Embryonic facial prominence (tissue), 1 donor: ENCODE data around the gene TSPAN2.

Source experiments
- DNase-seq: peaks from one replicate; pipeline ENCODE4 v3.0.0-alpha.2; 2016; ENCODE audit errors: extremely low spot score

TSPAN2 gene

GRCh38 chr1:115074839-115075534 lies 14.3 kb downstream of the TSPAN2 start:
- DNase-seq: no peak

DNA sequence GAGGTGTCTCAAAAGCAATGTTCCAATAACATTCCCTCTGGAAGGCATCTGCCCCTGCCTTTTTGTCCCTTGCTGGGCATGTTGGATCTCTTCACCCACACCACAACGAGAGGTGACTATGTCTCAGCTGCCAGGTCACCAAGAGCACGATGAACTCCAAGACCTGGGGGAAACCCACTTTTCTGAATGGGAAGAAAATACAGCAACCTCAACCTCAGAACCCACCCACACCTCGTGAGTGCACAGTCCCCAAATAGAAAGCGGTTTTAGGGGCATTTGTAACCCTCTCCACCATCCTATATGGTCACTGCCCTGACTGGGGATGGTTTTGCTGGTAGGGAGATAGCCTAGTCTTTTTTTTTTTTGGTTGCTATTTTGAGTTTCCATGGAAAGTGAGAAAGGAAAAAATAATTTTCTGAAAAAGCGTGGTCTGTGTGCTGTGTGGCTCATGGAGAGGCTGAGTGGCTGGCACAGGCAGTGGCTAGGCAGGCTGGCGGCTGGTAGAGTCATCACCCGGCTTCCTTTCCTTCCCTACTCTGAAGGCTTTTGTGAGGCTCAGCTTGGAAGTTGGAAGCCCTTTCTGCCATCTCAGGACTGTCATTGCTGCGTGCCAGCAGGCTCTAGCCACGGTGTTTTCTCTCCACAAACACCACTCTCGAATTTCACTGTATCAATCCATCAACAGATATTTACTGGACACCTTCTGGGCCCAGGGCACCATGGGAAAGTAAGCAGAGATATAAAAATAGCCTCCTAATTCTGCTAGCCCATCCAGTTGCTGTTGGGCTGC lies 15.8 kb downstream of the TSPAN2 start:
- DNase-seq: no peak

DNA sequence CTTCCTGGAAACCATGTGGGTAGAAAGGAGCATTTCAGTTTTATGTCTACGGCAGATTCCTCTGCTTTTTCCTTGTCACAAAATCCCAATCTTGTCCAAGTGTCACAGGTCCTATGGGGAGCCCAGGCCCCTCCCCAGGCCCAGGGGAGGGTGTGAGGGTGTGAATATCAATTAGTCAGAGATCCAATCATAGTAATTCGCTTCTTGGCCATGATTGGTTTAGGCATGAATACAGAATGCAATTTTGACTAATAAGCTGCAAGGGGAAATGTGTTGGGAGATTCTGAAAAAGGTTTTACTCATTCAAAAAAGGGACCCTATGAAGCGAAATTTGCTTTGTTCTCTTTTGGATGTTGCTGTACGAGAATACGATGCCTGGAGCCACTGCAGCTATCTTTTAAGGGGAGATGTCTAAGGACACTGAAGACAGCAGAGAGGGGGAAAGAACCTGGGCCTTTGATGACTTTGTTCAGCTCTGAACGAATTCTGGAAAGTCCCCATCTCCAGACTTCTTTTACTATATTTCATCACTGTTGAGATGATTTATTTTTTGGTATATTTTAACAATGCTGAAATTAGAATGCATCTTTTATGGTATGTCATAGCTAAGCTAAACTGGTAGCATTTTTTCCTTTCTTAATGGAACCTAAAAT lies 18.2 kb downstream of the TSPAN2 start:
- DNase-seq: no peak

DNA sequence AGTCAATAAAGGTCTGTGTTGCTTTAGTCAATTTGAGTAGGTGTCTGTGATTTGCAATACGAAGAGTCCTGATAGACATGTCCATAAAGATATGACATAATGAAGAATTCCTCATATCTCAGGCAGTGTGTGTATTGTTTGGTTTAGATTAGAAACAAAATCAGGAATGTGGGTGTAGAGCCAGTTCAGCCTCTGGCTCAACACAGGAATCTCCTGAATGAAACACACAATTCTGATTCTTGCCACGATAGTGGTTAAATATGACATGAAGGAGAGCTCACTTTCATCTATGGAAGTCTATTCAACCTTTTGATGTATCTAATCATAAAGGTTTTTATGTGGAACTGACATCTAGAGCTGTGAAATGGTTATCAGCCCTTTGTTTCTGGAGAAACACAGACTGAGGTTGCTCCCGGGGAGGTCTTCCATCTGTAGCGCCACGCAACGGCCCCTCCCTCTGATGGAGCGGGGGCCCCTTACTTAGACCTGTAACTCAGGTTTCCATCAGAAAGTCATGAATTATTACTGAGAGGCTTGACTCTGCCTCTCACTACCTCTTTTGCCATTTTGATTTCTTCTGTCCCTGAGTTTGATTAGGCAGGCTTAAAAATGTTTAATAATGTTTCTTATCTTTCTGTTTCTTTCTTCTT lies 19.5 kb downstream of the TSPAN2 start:
- no peak for DNase-seq

- DNase-seq: no peak
Observed at GRCh38 chr1:115068826-115069585, 20.3 kb downstream of the TSPAN2 start.

DNA sequence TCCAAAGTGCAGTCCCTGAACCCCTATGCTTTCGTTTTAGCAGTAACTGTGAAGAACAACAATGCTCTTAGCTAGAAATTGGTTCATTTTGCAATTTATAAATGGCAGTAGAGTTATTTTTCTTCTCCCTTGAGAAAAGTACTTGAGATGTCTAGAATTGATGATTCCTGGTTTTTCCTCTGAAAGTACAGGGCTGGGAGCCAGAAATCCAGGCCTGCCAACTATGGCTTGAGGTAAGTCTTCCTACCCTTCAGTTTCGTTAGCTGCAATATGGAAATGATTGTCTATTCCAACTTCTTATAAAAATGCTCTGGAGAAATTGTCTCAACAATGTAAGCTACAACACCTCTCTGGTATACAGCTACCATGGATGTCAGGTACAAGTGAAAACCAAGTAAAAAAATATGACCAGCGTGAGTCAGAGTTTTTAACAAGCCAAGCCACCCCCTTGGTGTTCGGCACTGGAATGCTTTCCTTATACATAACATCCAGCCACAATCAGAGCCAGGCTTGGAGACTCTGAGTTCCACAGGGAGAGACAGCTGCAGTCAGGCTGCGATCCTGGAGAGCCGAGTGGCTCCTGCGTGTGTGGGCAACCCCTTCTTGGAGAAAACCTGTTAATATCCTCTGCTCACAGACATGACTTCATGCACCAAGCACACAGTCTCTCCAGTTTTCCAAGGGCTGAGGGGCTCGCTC lies 22.0 kb downstream of the TSPAN2 start:
- no peak for DNase-seq

- DNase-seq: no peak
Observed at GRCh38 chr1:115065021-115065420, 24.3 kb downstream of the TSPAN2 start.

GRCh38 chr1:115064461-115064860 lies 24.8 kb downstream of the TSPAN2 start:
- DNase-seq: no peak

GRCh38 chr1:115063228-115063901 lies 25.9 kb downstream of the TSPAN2 start:
- DNase-seq: no peak

GRCh38 chr1:115062542-115063004 lies 26.7 kb downstream of the TSPAN2 start:
- DNase-seq: no peak

DNA sequence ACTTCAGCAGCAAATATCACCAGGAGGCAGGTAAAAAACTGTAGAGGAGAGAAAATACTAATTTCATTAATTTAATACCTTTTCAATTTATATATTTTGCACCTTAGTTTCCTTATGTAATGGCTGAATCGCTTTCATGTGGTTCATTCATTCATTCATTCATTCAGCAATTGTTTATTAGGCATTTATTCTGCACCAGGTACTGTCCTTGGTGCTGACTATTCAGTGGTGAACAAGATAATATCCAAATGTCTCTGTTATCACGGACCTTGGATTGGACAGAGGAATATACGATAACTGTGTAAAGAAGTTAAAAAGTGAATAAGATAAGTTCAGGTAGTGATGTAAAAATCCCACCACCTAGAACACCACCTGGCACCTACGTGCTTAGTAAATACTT lies 28.8 kb downstream of the TSPAN2 start:
- no peak for DNase-seq

- DNase-seq: no peak
Observed at GRCh38 chr1:115059316-115059715, 30.0 kb downstream of the TSPAN2 start.

GRCh38 chr1:115057661-115058254 lies 31.5 kb downstream of the TSPAN2 start:
- no peak for DNase-seq

DNA sequence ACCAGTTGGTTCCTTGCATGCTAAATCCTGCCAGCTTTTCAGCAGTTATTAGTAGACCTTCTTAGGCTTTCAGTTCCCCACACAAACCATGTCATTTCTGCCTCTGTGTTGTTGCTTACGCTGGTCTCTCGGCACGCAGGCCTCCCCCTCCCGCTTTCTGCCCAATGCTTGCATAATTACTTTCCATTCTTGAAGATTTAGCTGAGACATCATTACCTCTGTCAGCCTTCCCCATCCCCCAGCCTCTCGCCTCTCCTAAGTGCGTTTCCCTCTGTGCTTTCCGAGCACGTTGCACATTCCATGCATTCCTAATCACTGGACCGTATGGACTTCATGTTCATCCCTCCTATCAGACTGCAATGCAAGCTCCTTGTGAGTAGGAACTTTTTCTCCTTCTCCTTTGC lies 32.9 kb downstream of the TSPAN2 start:
- peak; percentile 14 for DNase-seq

- DNase-seq: no peak
Observed at GRCh38 chr1:115052454-115053083, 36.7 kb downstream of the TSPAN2 start.

- DNase-seq: no peak
Observed at GRCh38 chr1:115051850-115052249, 37.5 kb downstream of the TSPAN2 start.

DNA sequence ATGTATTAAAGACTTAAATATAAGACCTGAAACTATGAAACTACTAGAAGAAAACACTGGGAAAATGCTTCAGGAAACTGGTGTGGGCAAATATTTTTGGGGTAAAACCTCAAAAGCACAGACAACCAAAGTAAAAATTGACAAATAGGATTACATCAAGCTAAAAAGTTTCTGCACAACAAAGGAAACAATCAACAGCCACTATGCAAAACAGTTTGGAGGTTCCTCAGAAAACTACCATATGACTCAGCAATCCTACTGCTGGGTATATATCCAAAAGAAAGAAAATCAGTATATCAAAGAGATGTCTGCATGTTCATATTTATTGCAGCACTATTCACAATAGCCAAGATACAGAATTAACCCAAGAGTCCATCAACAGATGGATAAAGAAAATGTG lies 42.6 kb downstream of the TSPAN2 start:
- DNase-seq: no peak

DNA sequence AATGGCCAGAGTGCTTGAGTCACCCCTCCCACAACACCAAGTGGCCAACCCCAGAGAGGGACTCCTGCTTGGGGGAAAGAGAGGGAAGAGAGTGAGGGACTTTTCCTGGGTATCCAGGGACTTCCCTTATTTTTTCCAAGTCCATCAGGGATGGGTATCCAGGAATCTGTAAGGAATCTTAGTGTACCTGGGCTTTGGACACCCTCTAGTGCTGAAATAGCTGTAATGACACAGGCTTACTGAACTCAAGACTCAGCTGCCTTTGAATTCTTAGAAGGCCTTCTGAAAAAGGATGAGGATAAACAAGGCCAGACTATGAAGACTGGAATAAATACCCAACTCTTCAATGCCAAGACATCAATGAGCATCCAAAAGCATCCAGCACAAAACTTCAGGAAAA lies 47.6 kb downstream of the TSPAN2 start:
- no peak for DNase-seq

GRCh38 chr1:115040501-115040900 lies 48.8 kb downstream of the TSPAN2 start:
- DNase-seq: no peak
